Tibial nerve (tissue), 4 donors: Measurements from ENCODE around the gene SMCO2. TPM values are rescaled to one million over a fixed set of nuclear protein-coding genes. Genes with fewer than 3 reads are reported as not detected.

Source experiments
- DNase-seq, 2 donors: peaks; one replicate each; pipeline ENCODE4 v3.0.0-alpha.2; 2019; ENCODE audit warnings: low spot score in 2 of 2
- H3K27ac ChIP-seq, 4 donors: fragments of 200-600 bp; sonication (generic) in 3 of 4; one replicate each; pipeline ENCODE4 v1.5.1; 2017 to 2019; ENCODE audit warnings: mild to moderate bottlenecking in 1 of 4
- H3K27me3 ChIP-seq, 2 donors: fragments of 200-600 bp; sonication (generic) in 1 of 2; one replicate each; pipeline versions ENCODE4 v1.5.1 to v1.6.0; 2017 to 2019
- H3K36me3 ChIP-seq, 3 donors: fragments of 200-600 bp; sonication (generic); one replicate each; pipeline ENCODE4 v1.5.1; 2018 to 2019
- H3K4me1 ChIP-seq, 4 donors: fragments of 200-600 bp; sonication (generic) in 3 of 4; one replicate each; pipeline ENCODE4 v1.5.1; 2017 to 2019
- H3K4me3 ChIP-seq, 4 donors: fragments of 200-600 bp; sonication (generic) in 3 of 4; one replicate each; pipeline ENCODE4 v1.5.1; 2017 to 2019; ENCODE audit warnings: mild to moderate bottlenecking in 1 of 4, moderate library complexity in 1 of 4
- H3K9me3 ChIP-seq, 4 donors: fragments of 200-600 bp; sonication (generic) in 3 of 4; one replicate each; pipeline ENCODE4 v1.5.1; 2017 to 2019
- CTCF ChIP-seq, 5 experiments: fragments of 200-600 bp in 3 of 5; fragments of 450-650 bp in 2 of 5; sonication (generic) in 3 of 5; IDR thresholded peaks; one replicate each; pipeline ENCODE4 v1.5.1; 2016 to 2019; ENCODE audit warnings: antibody characterized with exemption in 5 of 5, mild to moderate bottlenecking in 3 of 5, moderate library complexity in 2 of 5
- EP300 ChIP-seq, 2 donors: sonication (generic); formaldehyde crosslinking; IDR thresholded peaks; one replicate each; pipeline ENCODE4 v1.6.1; 2017; ENCODE audit warnings: antibody characterized with exemption in 2 of 2, mild to moderate bottlenecking in 1 of 2
- POLR2A ChIP-seq, 2 donors: fragments of 450-650 bp; IDR thresholded peaks; one replicate each; pipeline ENCODE4 v1.6.1; 2017; ENCODE audit warnings: antibody characterized with exemption in 2 of 2, mild to moderate bottlenecking in 2 of 2, moderate library complexity in 2 of 2
- WGBS, 2 donors: methylation state at CpG; one replicate each; pipeline ENCODE4 v1.1.5; 2018; 5-methylcytosine and 5-hydroxymethylcytosine counted together
- total RNA-seq, 4 donors: library from RNA; depleted of rRNA; stranded (reverse); fragments of >200 nt; gene quantifications; one replicate each; pipeline ENCODE4 v1.1.0, GENCODE V29; 2016

The SMCO2 gene
- total RNA-seq, 4 donors from 2014 or later, result not detected

DNA sequence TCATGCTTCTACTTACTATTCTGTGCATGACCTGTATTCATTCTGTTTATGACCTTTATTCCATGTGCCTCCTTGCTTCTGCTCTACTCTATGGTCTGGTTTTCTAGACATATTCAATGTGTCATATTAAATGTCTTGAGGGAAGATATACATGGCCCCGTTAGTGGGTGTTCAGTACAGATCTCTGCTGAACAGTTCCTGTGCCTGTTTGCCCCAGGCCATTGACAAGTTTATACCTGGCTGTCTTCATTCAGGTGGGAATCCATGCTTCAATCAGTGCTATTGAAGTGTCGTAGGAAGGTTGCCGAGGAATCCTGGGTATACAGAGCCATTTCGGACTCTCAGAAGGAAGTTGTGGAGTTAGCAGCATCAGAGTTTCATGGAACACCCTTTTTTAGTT is 70.1 kb downstream of the SMCO2 start:
- WGBS, 2 donors, result 72 to 78% methylated on average over 4 of the region's 4 CpGs
- Histone ChIP-seq H3K36me3 (no peaks in the 10 kb centered on the region), H3K4me3 (no peak overlapping the region), H3K9me3 (no peaks in the 10 kb centered on the region), H3K27me3 (no peaks in the 10 kb centered on the region), H3K4me1 (peaks cover 0 to 10% (median 3%) of the 10 kb centered on the region in 4 donors), H3K27ac (no peak overlapping the region)
- DNase-seq, result no peak
- TF ChIP-seq EP300 (IDR thresholded peaks at IDR 0.05) (no peak), POLR2A (IDR thresholded peaks at IDR 0.05) (no peak), CTCF (IDR thresholded peaks at IDR 0.05) (no peak)

GRCh38 chr12:27517546-27517945 is 71.0 kb downstream of the SMCO2 start:
- Histone ChIP-seq H3K9me3 (no peaks in the 10 kb centered on the region), H3K27me3 (no peaks in the 10 kb centered on the region), H3K4me1 (peaks cover 0 to 10% (median 0%) of the 10 kb centered on the region in 4 donors), H3K4me3 (no peak overlapping the region), H3K36me3 (no peaks in the 10 kb centered on the region), H3K27ac (no peak overlapping the region)
- DNase-seq, result no peak
- WGBS, 2 donors, result 88 to 93% methylated on average over 3 of the region's 3 CpGs
- TF ChIP-seq POLR2A (IDR thresholded peaks at IDR 0.05) (no peak), EP300 (IDR thresholded peaks at IDR 0.05) (no peak), CTCF (IDR thresholded peaks at IDR 0.05) (no peak)

- no peak for TF ChIP-seq CTCF (IDR thresholded peaks at IDR 0.05)
- no peak for TF ChIP-seq POLR2A (IDR thresholded peaks at IDR 0.05)
- no peak for TF ChIP-seq EP300 (IDR thresholded peaks at IDR 0.05)
- no peak for DNase-seq
- Histone ChIP-seq H3K4me1 (peaks cover 0 to 12% (median 2%) of the 10 kb centered on the region in 4 donors), H3K27me3 (no peaks in the 10 kb centered on the region), H3K27ac (no peak overlapping the region), H3K4me3 (no peak overlapping the region), H3K9me3 (no peaks in the 10 kb centered on the region), H3K36me3 (no peaks in the 10 kb centered on the region)
- 81 to 83% methylated on average over 7 of the region's 7 CpGs for WGBS, 2 donors
These were observed 71.6 kb downstream of the SMCO2 start for GRCh38 chr12:27517961-27518665.

GRCh38 chr12:27521066-27521465 is 74.5 kb downstream of the SMCO2 start:
- 49 to 53% methylated on average over 4 of the region's 4 CpGs for WGBS, 2 donors
- Histone ChIP-seq H3K27me3 (no peaks in the 10 kb centered on the region), H3K9me3 (no peaks in the 10 kb centered on the region), H3K27ac (no peak overlapping the region), H3K4me3 (no peak overlapping the region), H3K4me1 (peaks cover 0 to 20% (median 6%) of the 10 kb centered on the region in 4 donors), H3K36me3 (no peaks in the 10 kb centered on the region)
- TF ChIP-seq POLR2A (IDR thresholded peaks at IDR 0.05) (no peak), CTCF (IDR thresholded peaks at IDR 0.05) (no peak), EP300 (IDR thresholded peaks at IDR 0.05) (no peak)
- no peak for DNase-seq

DNA sequence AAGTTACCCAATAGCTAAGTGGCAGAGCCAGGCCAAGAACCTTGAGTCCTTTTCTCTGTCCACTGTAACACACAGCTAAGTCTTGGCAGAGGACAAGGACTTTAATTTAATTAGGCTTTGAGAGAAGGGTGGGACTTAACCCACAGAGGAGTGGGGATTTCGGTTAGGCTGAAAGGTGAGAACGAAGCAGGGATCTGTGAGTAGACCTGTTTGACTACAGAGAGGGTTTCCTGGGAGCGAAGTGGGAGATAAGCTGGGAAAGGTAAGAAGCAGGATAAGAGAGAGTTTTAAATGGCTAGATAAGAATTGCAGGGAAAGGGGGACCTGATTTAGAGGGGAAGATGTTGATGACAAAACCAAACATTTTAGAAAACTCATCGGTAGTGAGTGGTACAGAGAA is 75.4 kb downstream of the SMCO2 start:
- Histone ChIP-seq H3K4me1 (peaks cover 0 to 22% (median 6%) of the 10 kb centered on the region in 4 donors), H3K9me3 (no peaks in the 10 kb centered on the region), H3K4me3 (no peak overlapping the region), H3K27me3 (no peaks in the 10 kb centered on the region), H3K36me3 (no peaks in the 10 kb centered on the region), H3K27ac (peak overlapping the region in 1 of 4 donors; percentile 9)
- no peak for DNase-seq
- TF ChIP-seq EP300 (IDR thresholded peaks at IDR 0.05) (no peak), CTCF (IDR thresholded peaks at IDR 0.05) (no peak), POLR2A (IDR thresholded peaks at IDR 0.05) (no peak)
- 95 to 100% methylated on average over 4 of the region's 4 CpGs for WGBS, 2 donors
